ENCODE results near the gene DHRS2.

DNA sequence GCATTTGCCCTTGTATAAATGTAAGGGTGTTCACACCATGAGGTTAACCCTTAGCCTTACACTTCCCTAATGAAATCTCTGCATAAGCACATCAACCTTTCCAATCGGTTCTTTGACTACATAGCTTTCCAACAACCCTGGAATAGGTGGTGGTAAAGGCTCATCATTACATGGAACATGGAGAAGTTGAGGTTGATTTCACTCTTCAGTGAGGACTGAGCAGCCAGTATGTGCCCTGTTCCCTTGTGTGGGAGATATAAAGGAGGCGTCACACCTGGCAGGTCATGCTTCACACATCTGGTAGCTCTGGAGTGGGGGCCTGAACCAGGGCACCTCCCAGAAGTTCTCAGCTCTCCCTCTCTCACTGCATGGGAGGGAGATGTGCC lies 35.8 kb upstream of the DHRS2 start:
- TF ChIP-seq POLR2A (IDR thresholded peaks at IDR 0.05): no peak
- TF ChIP-seq, protein P1, sequence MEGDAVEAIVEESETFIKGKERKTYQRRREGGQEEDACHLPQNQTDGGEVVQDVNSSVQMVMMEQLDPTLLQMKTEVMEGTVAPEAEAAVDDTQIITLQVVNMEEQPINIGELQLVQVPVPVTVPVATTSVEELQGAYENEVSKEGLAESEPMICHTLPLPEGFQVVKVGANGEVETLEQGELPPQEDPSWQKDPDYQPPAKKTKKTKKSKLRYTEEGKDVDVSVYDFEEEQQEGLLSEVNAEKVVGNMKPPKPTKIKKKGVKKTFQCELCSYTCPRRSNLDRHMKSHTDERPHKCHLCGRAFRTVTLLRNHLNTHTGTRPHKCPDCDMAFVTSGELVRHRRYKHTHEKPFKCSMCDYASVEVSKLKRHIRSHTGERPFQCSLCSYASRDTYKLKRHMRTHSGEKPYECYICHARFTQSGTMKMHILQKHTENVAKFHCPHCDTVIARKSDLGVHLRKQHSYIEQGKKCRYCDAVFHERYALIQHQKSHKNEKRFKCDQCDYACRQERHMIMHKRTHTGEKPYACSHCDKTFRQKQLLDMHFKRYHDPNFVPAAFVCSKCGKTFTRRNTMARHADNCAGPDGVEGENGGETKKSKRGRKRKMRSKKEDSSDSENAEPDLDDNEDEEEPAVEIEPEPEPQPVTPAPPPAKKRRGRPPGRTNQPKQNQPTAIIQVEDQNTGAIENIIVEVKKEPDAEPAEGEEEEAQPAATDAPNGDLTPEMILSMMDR (IDR thresholded peaks at IDR 0.05): no peak

Data from right lobe of liver (tissue), 4 donors.